ENCODE data around the gene HES1. TPM values are rescaled to one million over a fixed set of nuclear protein-coding genes. Genes with fewer than 3 reads are reported as not detected.

HES1 gene
- total and polyA plus RNA-seq, 10 of the 15 experiments (the other 5 are each of a cell fraction or from before 2014, with no cell fraction given), result 0.46 to 5.3 (median 2.3) TPM

- TF ChIP-seq, protein P1, sequence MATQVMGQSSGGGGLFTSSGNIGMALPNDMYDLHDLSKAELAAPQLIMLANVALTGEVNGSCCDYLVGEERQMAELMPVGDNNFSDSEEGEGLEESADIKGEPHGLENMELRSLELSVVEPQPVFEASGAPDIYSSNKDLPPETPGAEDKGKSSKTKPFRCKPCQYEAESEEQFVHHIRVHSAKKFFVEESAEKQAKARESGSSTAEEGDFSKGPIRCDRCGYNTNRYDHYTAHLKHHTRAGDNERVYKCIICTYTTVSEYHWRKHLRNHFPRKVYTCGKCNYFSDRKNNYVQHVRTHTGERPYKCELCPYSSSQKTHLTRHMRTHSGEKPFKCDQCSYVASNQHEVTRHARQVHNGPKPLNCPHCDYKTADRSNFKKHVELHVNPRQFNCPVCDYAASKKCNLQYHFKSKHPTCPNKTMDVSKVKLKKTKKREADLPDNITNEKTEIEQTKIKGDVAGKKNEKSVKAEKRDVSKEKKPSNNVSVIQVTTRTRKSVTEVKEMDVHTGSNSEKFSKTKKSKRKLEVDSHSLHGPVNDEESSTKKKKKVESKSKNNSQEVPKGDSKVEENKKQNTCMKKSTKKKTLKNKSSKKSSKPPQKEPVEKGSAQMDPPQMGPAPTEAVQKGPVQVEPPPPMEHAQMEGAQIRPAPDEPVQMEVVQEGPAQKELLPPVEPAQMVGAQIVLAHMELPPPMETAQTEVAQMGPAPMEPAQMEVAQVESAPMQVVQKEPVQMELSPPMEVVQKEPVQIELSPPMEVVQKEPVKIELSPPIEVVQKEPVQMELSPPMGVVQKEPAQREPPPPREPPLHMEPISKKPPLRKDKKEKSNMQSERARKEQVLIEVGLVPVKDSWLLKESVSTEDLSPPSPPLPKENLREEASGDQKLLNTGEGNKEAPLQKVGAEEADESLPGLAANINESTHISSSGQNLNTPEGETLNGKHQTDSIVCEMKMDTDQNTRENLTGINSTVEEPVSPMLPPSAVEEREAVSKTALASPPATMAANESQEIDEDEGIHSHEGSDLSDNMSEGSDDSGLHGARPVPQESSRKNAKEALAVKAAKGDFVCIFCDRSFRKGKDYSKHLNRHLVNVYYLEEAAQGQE (IDR thresholded peaks at IDR 0.05; ENCODE audit: low read depth, low read length), result no peak
- no peak for TF ChIP-seq TBL1XR1 (IDR thresholded peaks at IDR 0.05; ENCODE audit: low read depth, low read length)
- TF ChIP-seq YBX1 (IDR thresholded peaks at IDR 0.05), result no peak
- TF ChIP-seq HDAC6 (IDR thresholded peaks at IDR 0.05; ENCODE audit: unreplicated experiment), result no peak
- TF ChIP-seq CHD1 (IDR thresholded peaks at IDR 0.05; ENCODE audit: low read depth, low read length), result no peak
Measured at GRCh38 chr3:194154346-194154745, 18.4 kb downstream of the HES1 start (continued).

DNA sequence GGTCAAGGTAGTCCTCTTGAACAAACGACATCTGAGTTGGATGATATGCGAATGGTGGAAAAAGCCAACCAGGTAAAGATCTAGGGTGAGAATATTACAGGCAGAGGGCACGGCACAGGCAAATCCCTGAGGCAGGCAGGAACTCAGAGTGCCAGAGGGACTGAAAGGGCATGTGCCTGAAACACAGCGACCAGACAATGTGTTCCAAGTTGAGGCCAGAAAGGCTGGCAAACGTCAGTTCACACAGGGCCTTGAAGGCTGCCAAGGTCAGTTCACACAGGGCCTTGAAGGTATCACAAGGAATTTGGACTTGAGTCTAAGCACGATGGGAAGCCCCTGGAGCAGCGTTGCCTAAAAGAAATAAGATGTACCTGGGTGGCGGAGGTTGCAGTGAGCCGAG lies 20.1 kb downstream of the HES1 start:
- ChIA-PET SMC1A (ENCODE audit: uncharacterized antibody, unreplicated experiment) (interaction anchor here (0.7 kb wide), 1 partner anchor 68 kb away, joined by 3 read pairs; no protein-coding TSS in a partner anchor), CTCF (no interaction called here), POLR2A (no interaction called here), RAD21 (ENCODE audit: unreplicated experiment) (no interaction called here)
- Histone ChIP-seq H3K27me3 (replicated peaks in 1 of 2; ENCODE audit: control insufficient read depth in 2 of 2, insufficient read depth in 2 of 2, low read length in 1 of 2) (0 out of 4 replicates have a peak, but pooled peaks cover 2 to 3% of the 10 kb centered on the region in 2 experiments), H3K4me2 (ENCODE audit: control insufficient read depth, insufficient read depth) (no peak overlapping the region), H2AFZ (ENCODE audit: control insufficient read depth, low read depth, low read length) (no peak overlapping the region), H3K4me1 (ENCODE audit: control insufficient read depth, insufficient read depth, low read length) (no peaks in the 10 kb centered on the region), H3K79me2 (ENCODE audit: control insufficient read depth, insufficient read depth, low read length) (no peaks in the 10 kb centered on the region), H3K9me3 (replicated peaks; ENCODE audit: control insufficient read depth, insufficient read depth, low read length) (no peaks in the 10 kb centered on the region; the same call in 1 of the 3 replicates), H3K36me3 (ENCODE audit: control insufficient read depth in 2 of 2, insufficient read depth in 2 of 2, low read length in 1 of 2) (no peaks in the 10 kb centered on the region), H4K20me1 (ENCODE audit: control insufficient read depth, insufficient read depth) (no peaks in the 10 kb centered on the region), H3K4me3 (no peak overlapping the region), H3K9ac (ENCODE audit: control insufficient read depth, insufficient read depth, low read length) (no peak overlapping the region), H3K27ac (ENCODE audit: control insufficient read depth, insufficient read depth) (no peak overlapping the region)
- DNase-seq (ENCODE audit: low read depth, low spot score) (no peak), ATAC-seq (no peak), FAIRE-seq (no peak)
- in situ Hi-C loops (cut with MboI), result no loop called here
- intact Hi-C loops (cut with micrococcal nuclease; ENCODE audit: unreplicated experiment), result no loop called here
- WGBS (ENCODE audit: insufficient coverage, insufficient replicate concordance, low lambda C conversion rate, missing lambda C conversion rate), result 66% methylated on average over 9 of the region's 9 CpGs
- BruUV-seq (replicated peaks), result no TSS peak
- TF ChIP-seq KDM1A (IDR thresholded peaks at IDR 0.05; ENCODE audit: borderline replicate concordance), result no peak
- TF ChIP-seq IKZF1 (conservative IDR thresholded peaks at IDR 0.05), result no peak
- no peak for TF ChIP-seq EP300 (IDR thresholded peaks at IDR 0.05; ENCODE audit: borderline replicate concordance in 1 of 2, control insufficient read depth in 1 of 2, low read depth in 2 of 2, low read length in 2 of 2)
- no peak for TF ChIP-seq HDAC6 (IDR thresholded peaks at IDR 0.05; ENCODE audit: unreplicated experiment)
- TF ChIP-seq, protein P2, sequence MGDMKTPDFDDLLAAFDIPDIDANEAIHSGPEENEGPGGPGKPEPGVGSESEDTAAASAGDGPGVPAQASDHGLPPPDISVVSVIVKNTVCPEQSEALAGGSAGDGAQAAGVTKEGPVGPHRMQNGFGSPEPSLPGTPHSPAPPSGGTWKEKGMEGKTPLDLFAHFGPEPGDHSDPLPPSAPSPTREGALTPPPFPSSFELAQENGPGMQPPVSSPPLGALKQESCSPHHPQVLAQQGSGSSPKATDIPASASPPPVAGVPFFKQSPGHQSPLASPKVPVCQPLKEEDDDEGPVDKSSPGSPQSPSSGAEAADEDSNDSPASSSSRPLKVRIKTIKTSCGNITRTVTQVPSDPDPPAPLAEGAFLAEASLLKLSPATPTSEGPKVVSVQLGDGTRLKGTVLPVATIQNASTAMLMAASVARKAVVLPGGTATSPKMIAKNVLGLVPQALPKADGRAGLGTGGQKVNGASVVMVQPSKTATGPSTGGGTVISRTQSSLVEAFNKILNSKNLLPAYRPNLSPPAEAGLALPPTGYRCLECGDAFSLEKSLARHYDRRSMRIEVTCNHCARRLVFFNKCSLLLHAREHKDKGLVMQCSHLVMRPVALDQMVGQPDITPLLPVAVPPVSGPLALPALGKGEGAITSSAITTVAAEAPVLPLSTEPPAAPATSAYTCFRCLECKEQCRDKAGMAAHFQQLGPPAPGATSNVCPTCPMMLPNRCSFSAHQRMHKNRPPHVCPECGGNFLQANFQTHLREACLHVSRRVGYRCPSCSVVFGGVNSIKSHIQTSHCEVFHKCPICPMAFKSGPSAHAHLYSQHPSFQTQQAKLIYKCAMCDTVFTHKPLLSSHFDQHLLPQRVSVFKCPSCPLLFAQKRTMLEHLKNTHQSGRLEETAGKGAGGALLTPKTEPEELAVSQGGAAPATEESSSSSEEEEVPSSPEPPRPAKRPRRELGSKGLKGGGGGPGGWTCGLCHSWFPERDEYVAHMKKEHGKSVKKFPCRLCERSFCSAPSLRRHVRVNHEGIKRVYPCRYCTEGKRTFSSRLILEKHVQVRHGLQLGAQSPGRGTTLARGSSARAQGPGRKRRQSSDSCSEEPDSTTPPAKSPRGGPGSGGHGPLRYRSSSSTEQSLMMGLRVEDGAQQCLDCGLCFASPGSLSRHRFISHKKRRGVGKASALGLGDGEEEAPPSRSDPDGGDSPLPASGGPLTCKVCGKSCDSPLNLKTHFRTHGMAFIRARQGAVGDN (IDR thresholded peaks at IDR 0.05), result no peak
- TF ChIP-seq EGR1 (IDR thresholded peaks at IDR 0.05; ENCODE audit: borderline replicate concordance in 1 of 2, low read depth in 2 of 2, low read length in 2 of 2), result no peak
- TF ChIP-seq, protein P3, sequence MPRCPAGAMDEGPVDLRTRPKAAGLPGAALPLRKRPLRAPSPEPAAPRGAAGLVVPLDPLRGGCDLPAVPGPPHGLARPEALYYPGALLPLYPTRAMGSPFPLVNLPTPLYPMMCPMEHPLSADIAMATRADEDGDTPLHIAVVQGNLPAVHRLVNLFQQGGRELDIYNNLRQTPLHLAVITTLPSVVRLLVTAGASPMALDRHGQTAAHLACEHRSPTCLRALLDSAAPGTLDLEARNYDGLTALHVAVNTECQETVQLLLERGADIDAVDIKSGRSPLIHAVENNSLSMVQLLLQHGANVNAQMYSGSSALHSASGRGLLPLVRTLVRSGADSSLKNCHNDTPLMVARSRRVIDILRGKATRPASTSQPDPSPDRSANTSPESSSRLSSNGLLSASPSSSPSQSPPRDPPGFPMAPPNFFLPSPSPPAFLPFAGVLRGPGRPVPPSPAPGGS (IDR thresholded peaks at IDR 0.05; ENCODE audit: borderline replicate concordance, insufficient read depth, low read depth, low read length, poor library complexity, severe bottlenecking), result no peak
- TF ChIP-seq SIX5 (IDR thresholded peaks at IDR 0.05; ENCODE audit: low read depth, low read length, severe bottlenecking), result no peak
- TF ChIP-seq TCF12 (IDR thresholded peaks at IDR 0.05; ENCODE audit: low read depth, low read length), result no peak
- TF ChIP-seq HDGF (IDR thresholded peaks at IDR 0.05), result no peak

Data from GM12878 (cell line).